ENCODE results near the gene LGR5. TPM values are rescaled to one million over a fixed set of nuclear protein-coding genes. Genes with fewer than 3 reads are reported as not detected.

Gene LGR5
- total RNA-seq, 2 experiments from 2014 or later, result not detected

DNA sequence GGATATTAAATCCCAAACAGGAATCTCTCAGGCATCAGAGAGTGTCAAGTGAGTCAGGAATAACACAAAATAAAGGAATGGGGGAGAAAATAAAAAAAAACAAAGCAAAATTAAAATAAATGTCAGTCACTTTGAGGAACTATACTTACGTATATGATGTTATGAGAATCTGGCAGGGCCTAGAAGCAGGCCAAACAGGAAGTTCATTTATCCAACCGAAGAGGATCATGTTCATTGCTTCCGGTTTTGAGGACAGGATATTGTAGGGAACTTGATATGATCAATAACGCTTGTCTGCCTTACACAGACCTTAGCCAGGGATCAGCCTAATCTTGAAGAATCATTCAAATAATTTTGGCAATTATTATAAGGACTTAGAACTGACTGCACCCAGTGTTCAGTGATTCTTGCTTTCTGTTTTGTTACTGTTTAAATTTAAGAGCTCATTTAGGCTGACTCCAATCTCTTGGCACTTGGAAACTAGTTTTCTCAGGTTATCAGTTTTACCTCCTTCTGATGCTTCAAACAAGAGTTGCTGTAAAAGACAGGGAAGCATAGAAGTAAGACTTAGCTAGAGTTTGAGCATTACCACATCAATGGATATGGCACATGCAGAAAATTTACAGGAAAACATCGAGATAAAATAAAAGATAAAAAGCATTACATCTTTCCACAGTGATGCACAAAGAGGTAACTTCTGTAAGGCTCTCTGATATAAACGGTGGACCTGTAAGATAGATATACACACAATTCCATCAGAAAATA, 170.6 kb downstream of the LGR5 start:
- no peaks in the 10 kb centered on the region for H3K9me3 ChIP-seq (ENCODE audit: control insufficient read depth in 1 of 2, insufficient read depth in 1 of 2, low read length in 2 of 2)
- peaks cover 77% of the 10 kb centered on the region for H3K36me3 ChIP-seq (ENCODE audit: insufficient read depth, low read length)
- no peak overlapping the region for H3K4me3 ChIP-seq (ENCODE audit: low read length)
- ATAC-seq (ENCODE audit: poor library complexity) (peak; percentile 74), DNase-seq (peak in 3 of 14 experiments; percentile 25 to 33 (median 29))
- H3K27ac ChIP-seq (ENCODE audit: low read depth in 1 of 2, low read length in 2 of 2), result peak overlapping the region; percentile 47 to 49
- ChIA-PET POLR2A (interaction anchor here (1.0 kb wide), 1 partner anchor 53 kb away, joined by 6 read pairs; the partner anchor contains the start of genes THAP2 and ZFC3H1), CTCF (no interaction called here)
- TF ChIP-seq, protein P1, sequence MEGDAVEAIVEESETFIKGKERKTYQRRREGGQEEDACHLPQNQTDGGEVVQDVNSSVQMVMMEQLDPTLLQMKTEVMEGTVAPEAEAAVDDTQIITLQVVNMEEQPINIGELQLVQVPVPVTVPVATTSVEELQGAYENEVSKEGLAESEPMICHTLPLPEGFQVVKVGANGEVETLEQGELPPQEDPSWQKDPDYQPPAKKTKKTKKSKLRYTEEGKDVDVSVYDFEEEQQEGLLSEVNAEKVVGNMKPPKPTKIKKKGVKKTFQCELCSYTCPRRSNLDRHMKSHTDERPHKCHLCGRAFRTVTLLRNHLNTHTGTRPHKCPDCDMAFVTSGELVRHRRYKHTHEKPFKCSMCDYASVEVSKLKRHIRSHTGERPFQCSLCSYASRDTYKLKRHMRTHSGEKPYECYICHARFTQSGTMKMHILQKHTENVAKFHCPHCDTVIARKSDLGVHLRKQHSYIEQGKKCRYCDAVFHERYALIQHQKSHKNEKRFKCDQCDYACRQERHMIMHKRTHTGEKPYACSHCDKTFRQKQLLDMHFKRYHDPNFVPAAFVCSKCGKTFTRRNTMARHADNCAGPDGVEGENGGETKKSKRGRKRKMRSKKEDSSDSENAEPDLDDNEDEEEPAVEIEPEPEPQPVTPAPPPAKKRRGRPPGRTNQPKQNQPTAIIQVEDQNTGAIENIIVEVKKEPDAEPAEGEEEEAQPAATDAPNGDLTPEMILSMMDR (IDR thresholded peaks at IDR 0.05), result no peak
- Mint-ChIP-seq H3K9me3 (no peaks in the 10 kb centered on the region), H3K4me3 (peak overlapping the region; percentile 22), H3K36me3 (ENCODE audit: low read depth) (peaks cover 87% of the 10 kb centered on the region), H3K27ac (peak overlapping the region; percentile 84), H3K27me3 (no peaks in the 10 kb centered on the region), H3K4me1 (ENCODE audit: low read depth) (peaks cover 42% of the 10 kb centered on the region)
- no peaks in the 10 kb centered on the region for H3K4me1 ChIP-seq (ENCODE audit: insufficient read depth, low read length)
- intact Hi-C loops (cut with DNase I, micrococcal nuclease), result no loop called here
- no peaks in the 10 kb centered on the region for H3K27me3 ChIP-seq (ENCODE audit: control insufficient read depth in 1 of 2, insufficient read depth in 2 of 2, low read length in 2 of 2)

- CTCF ChIA-PET, result no interaction called here
- Mint-ChIP-seq H3K27ac (peak overlapping the region; percentile 7), H3K4me1 (ENCODE audit: low read depth) (peaks cover 44% of the 10 kb centered on the region), H3K36me3 (ENCODE audit: low read depth) (peaks cover 100% of the 10 kb centered on the region), H3K9me3 (no peaks in the 10 kb centered on the region), H3K4me3 (no peak overlapping the region), H3K27me3 (no peaks in the 10 kb centered on the region)
- no peak for DNase-seq
- no peak for ATAC-seq (ENCODE audit: poor library complexity)
- peaks cover 94% of the 10 kb centered on the region for H3K36me3 ChIP-seq (ENCODE audit: insufficient read depth, low read length)
- TF ChIP-seq, protein P1 (IDR thresholded peaks at IDR 0.05), result no peak
- intact Hi-C loops (cut with DNase I, micrococcal nuclease), result loop anchor here in 1 of 2 experiments (5.0 kb wide), 1 partner anchor 35 kb away; no protein-coding TSS in a partner anchor
- H3K4me3 ChIP-seq (ENCODE audit: low read length), result no peak overlapping the region
- no peaks in the 10 kb centered on the region for H3K9me3 ChIP-seq (ENCODE audit: control insufficient read depth in 1 of 2, insufficient read depth in 1 of 2, low read length in 2 of 2)
- POLR2A ChIA-PET, result no interaction called here
- no peaks in the 10 kb centered on the region for H3K27me3 ChIP-seq (ENCODE audit: control insufficient read depth in 1 of 2, insufficient read depth in 2 of 2, low read length in 2 of 2)
- no peaks in the 10 kb centered on the region for H3K4me1 ChIP-seq (ENCODE audit: insufficient read depth, low read length)
- H3K27ac ChIP-seq (ENCODE audit: low read depth in 1 of 2, low read length in 2 of 2), result no peak overlapping the region
Observed at GRCh38 chr12:71621938-71622337, 182.3 kb downstream of the LGR5 start.

DNA sequence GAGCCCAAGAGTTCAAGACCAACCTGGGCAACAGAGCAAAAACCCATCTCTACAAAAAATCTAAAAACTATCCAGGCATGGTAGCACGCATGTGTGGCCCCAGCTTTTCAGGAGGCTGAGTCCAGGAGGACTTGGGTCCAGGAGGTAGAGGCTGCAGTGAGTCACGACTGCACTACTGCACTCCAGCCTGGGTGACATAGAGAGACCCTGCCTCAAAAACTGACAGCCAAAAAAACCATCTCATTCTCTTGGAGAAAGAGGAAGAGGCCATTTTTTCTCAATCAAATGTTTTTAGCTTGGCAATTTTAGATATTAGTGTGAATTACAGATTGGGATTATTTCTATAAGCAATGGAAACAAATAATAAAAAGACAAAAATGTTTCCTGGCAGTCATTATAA, 185.9 kb downstream of the LGR5 start:
- no peak for DNase-seq
- Mint-ChIP-seq H3K4me3 (no peak overlapping the region), H3K4me1 (ENCODE audit: low read depth) (peaks cover 34% of the 10 kb centered on the region), H3K36me3 (ENCODE audit: low read depth) (peaks cover 97% of the 10 kb centered on the region), H3K27me3 (no peaks in the 10 kb centered on the region), H3K27ac (peak overlapping the region; percentile 34), H3K9me3 (no peaks in the 10 kb centered on the region)
- Histone ChIP-seq H3K9me3 (ENCODE audit: control insufficient read depth in 1 of 2, insufficient read depth in 1 of 2, low read length in 2 of 2) (no peaks in the 10 kb centered on the region), H3K4me3 (ENCODE audit: low read length) (no peak overlapping the region), H3K4me1 (ENCODE audit: insufficient read depth, low read length) (no peaks in the 10 kb centered on the region), H3K27ac (ENCODE audit: low read depth in 1 of 2, low read length in 2 of 2) (no peak overlapping the region), H3K27me3 (ENCODE audit: control insufficient read depth in 1 of 2, insufficient read depth in 2 of 2, low read length in 2 of 2) (no peaks in the 10 kb centered on the region), H3K36me3 (ENCODE audit: insufficient read depth, low read length) (peaks cover 95% of the 10 kb centered on the region)
- CTCF ChIA-PET, result interaction anchor here (1.1 kb wide), 1 partner anchor 44 kb away, joined by 3 read pairs; no protein-coding TSS in a partner anchor
- POLR2A ChIA-PET, result interaction anchor here (3.0 kb wide), 1 partner anchor 38 kb away, joined by 16 read pairs; the partner anchor contains the start of genes THAP2 and ZFC3H1
- intact Hi-C loops (cut with DNase I, micrococcal nuclease), result no loop called here
- no peak for ATAC-seq (ENCODE audit: poor library complexity)
- TF ChIP-seq, protein P1 (IDR thresholded peaks at IDR 0.05), result no peak

Measured in CD4-positive, alpha-beta T cell (primary cell).